NCI-H187 treated with DMSO at 0.1 percent for 48 hours (cell line): Measurements from ENCODE around the gene MMP24OS.

Experiments
- DNase-seq: peaks from one replicate; lab custom pipeline; 2025; lab: John Stamatoyannopoulos, UW

The MMP24OS gene

DNA sequence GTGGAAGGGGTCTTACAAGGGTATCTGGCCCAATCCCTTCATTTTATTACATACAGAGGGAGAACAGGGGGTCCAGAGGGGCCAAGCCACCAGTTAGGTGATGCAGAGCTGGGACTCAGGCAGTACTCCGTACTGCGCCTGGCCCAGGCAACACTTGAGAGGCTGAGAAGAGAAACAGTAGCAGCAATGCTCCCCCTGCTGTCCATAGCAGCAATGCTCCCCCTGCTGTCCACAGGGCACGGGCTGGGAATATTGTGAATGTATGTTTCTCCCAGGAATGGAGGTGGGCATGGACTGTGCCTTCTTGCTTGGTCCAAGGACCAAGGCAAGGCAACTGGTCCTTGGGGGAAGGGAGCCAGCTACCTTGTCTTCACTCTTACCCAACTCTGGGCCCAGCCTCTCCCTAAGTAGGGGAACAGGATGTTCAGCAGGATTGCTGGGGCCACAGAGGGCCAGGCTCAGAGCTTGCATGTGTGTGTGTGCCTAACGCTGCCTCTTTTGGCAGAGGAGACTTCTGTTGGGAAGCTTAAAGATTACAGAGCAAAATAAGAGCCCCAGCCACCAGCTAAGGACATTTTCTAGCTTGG lies 29.1 kb upstream of the MMP24OS start:
- DNase-seq, result no peak

DNA sequence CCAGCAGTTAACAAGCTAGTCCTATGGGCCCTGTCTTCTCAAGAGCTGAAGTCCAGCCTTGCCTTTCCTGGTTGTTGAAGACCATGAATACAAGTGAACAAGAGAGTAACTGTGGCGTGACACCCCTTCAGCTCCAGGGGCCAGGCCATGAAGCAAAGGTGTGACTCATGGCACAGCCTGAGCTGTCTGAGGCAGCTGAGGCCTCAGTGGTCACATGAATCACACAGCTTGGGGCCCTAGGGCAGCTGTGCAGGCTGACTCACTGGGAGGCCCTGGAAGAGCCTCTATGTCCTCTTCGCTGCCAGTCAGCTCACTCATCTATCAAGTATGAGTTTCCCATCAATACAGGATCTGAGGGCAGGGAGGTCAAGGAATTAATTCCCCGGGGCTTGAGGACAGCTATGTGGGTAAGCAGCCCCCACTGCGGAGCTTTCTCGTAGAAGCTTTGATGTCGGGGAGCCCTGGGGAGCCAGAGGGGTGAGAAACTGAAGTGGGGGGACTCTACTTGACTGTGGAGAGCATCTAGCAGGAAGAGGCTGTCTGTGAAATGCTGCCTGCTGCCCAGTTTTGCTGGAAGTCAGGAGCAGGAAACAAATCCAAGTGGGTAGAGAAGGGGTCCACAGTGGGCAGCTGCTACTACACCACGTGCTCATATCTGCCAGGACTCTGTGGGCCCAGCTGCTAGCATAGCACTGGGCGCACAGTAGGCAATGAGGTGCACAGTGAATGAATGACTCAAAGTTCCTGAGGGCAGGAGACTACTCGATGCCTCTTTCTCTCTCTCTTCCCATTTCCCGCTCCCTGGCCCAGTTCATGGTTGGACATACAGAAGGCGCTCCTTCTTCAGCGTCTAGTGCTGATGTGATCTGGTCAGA lies 28.0 kb upstream of the MMP24OS start:
- no peak for DNase-seq

DNA sequence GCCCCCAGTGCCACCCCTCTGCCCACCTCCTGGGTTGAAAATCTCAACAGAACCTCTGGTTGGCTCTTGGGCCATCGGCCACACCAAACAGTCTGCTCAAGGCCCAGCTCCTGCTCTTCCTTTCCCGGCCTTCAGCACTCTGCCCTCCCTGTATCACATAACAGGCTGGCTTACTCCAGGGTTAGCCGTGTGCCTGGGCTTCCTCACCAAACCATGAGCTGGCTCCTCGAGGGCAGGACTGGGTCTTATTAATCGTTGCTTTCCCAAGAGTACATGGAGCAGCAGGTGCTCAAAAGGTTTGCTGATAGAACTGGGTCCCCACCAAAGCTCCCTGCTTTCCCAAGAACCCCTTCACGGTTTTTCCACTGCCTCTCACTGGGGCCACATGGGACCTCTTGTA lies 27.0 kb upstream of the MMP24OS start:
- no peak for DNase-seq

DNA sequence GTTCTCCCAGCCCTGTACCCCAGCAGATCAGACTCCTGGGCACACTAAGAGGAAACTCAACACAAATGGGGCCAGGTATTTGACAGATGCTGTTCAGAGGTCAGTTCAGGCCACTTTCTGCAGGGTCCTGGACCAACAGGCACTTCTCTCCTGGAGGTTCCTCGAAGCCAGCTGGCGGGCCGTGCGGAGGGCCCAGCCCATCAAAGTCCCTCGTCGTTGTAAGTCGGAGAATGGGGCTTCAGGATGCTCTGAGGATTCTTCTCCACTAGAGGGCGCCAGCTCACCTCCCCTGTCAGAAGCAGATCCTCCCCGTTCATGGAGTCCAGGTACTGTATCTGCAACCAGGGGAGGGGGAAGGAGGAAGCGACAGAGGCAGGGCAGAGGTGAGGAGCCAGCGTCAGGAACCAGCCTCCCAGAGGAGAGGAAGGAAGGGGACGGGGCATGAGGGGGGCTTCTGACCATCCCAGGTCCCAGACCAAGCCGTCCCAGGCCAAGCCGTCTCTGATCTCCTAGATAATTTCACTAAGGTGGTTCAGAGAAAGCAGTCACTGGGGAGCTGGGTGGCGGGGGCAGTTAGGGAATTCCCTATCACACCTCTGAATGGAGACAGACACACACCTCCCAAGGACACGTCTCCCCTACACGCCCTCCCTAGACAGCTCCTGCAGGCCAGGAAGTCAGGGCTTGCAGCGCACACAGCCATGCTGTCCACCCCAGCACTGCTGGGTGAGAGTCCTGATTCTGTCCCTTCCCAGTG lies 26.0 kb upstream of the MMP24OS start:
- peak; percentile 62 for DNase-seq

DNA sequence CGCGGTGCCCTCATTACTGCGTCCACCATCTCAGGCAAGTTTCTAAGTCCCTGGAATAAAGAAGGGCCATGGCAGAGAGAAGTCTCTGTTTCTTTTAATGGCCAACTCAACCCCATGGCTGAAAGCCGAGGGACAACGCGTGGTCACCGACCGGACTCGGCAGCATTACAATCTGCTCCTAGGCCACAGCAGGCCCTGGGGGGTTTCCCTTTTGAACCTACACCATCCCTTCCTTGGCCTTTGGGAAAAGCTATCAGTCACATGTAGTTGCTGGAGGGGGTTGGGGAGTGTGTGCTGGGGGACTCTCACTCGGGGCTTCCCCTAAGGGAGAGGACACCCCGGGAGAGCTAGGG lies 25.4 kb upstream of the MMP24OS start:
- DNase-seq, result no peak

DNA sequence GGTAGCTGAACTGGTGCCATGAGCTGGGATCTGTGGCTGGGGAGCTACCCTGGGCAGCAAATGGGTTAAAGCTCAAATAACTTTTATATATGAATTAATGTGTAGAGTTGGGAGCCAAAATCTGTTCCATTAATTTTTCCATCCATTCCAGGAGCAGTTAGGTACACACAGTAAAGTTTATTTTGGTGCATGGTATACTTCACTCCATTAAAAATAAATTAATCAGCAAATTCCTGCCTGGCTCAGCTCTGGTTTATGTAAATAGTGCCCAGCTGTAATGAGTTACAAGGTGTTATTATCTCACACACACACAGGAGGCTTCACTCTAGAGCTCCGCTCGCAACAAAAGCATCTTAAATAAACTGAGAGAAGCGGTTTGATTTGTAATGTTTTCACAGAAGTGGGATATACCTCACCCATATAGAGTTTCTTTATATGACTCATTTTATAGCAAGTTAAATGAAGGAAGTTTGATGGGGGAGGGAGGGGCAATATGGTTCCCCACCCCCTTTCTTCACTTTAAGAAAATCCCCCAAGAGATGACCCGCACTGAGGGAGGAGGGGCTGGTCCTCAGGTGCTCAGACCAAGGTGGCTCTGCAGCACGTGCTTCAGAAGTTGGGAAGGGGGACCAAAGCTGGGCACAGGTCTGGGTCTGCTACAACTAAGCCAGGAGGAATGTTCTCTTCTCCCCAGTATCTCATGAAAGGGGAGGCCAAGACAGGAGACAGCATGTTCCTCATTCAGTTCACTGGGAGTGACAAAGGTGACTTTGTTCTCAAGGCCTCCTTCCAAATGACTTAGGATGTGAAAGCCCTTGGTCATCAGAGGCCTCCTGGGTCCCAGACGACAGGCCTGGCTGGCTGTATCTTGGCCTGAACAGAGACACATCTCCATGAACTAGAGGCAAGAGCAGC lies 24.8 kb upstream of the MMP24OS start:
- DNase-seq, result no peak

DNA sequence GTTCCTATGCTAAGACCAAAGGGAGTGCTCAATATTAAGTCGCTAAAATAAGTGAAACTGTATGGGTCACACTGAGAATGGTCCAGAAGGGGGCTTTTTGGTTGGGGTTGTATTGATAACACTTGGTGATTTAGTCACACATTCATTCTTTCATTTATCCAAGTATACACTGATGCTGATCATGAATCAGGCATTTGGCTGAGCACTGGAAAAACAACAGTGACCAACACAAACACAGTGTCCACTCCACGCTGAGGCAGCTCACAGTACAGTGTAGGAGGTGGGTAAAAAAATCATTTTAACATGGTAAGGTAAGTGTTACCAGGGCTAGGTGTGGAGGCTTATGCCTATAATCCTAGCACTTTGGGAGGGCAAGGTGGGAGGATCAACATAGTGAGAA lies 23.5 kb upstream of the MMP24OS start:
- DNase-seq, result no peak

DNA sequence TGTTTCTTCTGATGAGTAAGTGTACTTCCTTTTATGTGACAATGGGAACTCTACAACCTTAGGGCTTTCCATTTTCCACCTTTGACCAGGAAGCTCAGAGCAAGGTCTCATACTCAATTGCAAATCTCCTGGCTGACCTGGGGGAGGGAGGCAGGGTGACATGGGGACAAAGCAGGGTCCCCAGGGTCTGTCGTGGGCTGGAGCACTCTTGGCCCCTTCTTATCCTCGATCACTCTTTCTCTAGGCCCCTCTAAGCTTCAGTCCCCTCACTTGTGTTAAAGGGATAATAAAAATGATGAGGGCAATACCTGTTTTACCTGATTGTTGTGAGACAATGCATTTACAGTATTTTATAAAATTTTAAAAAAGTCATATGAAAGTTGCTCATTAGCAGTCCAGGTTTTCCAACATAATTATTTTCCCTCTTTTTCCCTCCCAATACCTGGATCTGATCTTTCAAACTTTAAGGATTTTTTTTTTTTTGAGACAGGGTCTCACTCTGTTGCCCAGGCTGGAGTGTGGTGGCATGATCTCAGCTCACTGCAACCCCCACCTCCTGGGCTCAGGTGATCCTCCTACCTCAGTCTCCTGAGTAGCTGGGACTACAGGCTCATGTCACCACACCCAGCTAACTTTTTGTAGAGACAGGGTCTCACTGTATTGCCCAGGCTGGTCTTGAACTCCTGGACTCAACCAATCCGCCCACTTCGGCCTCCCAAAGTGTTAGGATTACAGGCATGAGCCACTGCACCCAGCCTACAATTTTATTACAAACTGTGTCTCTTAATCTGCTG lies 22.7 kb upstream of the MMP24OS start:
- no peak for DNase-seq

DNA sequence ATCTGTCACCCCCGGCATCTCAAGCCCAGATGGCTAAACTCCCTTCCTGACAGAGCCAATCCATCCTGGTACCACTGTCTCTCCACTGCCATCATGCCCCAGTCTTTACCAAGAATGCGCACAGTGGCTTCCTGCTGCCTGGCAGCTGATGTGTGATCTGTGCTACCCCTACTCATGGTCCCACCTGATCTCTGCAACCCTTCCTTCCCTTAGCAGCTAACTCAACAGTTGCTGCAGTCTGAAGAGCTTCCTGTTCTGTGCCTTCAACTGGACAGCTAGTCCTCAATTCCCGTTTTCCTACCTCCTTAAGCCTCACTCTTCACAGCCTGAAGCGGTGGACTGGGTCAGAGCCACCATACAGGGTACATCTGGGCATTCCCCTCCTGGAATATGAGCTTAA lies 21.9 kb upstream of the MMP24OS start:
- no peak for DNase-seq

DNA sequence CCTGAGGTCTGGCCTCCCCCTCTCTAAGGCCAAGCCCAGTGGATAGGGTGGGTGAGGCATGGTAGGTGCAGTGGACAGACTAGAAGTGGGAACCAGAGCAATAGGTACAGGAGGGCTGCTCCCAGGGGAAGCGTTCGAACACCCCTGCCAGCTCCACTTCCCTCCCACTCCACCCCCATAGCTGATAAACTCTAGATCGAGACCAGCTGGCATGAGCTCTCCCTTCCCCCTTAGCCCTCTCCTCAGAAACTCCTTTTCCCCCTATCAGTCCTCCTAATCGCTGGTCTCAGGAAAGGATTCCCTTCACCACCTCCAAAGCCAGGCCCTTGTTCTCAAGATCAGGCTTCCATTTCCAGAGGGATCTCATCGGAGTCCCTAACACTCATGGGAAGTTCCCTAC lies 20.3 kb upstream of the MMP24OS start:
- no peak for DNase-seq

DNA sequence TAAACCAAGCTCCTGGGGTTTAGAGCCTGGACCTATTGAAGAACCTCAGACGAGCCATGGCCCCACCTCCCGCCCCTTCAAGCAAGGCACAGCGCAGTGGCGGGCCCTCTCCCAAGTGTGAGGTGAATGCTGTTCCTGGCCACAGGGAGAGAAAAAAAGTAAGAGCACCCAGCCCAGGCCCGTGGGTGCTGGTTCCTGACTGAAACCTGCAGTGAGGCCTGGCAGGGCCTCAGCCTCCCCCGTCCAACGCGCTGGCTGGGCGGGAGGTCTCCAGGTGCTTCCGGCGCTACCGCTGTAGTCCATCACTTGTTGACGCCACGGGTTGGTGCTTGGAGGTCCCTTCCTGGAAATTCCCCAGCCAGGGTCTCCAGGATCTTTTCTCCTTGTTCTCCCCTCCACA lies 19.8 kb upstream of the MMP24OS start:
- DNase-seq, result no peak

DNA sequence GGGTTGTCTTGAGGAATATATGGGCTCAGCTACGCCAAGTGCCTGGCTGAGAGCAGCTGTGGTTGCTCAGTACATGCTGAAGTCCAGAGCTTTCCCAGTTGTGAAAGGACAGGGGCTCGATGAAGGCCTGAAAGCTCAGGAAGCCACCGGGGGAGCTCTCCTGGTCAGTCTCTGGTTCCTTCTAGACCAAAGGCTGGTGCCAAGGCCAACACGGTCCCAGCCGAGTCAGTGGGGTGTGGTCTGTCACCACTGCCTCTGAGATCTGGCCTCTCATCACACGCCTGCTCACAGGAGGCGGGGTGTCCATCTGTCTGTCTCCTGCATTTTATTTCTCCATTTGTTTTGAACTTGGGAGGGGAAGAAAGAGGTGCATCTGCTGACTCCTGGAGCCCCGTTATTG lies 19.2 kb upstream of the MMP24OS start:
- no peak for DNase-seq

DNA sequence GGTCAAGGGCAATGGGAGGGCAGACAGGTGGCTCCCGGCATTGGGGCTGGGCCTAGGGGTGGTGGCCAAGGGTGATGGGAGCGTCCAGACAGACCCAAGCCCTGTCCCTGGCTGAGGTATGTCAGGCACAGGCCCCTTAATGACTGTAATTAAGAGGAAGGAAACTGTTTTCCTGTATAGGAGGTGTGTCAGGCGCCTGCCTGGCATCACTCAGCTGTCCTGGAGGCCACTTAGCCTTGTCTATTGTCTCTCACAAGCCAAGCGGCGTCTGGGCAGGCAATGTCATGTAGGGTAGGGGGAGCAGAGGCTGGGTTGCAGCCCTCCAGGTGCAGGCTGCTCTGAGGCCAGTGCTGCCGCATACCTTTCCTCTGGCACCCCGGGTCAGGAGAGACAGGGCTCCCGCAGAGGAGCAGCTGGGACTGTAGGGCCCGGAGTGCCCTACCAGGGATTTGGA lies 18.2 kb upstream of the MMP24OS start:
- DNase-seq, result no peak

DNA sequence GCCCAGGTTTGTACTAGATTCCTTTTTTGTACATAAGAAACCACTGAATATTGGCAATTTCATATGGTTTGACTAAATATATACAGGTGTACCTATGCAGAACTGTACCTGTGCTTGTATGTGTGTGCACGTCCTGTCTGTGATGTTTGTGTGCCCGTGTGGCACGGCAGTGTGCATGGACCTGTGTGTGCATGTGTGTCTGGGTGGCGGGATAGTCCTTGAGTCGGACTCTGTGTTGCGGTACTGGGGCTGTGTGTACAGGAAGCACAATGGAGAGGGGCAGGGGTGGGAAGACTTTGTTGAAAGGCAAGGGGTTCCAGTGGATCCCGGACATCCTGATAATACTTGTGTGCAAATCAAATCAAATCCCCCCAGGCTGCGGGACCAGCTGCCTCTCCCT lies 17.8 kb upstream of the MMP24OS start:
- DNase-seq, result no peak

DNA sequence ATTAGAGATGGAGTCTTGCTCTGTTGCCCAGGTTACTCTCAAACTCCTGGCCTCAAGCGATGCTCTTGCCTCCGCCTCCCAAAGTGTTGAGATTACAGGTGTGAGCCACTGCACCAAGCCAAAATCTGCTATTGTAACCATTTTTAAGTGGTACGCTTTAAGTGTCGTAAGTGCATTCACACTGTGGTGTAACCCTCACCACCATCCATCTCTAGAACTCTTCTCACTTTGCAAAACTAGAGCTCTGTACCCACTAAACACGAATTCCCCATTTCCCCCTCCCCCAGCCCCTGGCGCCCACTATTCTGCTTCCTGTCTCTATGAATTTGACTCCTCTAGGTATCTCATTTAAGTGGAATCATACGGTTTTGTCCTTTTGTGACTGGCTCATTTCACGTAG lies 17.1 kb upstream of the MMP24OS start:
- no peak for DNase-seq

DNA sequence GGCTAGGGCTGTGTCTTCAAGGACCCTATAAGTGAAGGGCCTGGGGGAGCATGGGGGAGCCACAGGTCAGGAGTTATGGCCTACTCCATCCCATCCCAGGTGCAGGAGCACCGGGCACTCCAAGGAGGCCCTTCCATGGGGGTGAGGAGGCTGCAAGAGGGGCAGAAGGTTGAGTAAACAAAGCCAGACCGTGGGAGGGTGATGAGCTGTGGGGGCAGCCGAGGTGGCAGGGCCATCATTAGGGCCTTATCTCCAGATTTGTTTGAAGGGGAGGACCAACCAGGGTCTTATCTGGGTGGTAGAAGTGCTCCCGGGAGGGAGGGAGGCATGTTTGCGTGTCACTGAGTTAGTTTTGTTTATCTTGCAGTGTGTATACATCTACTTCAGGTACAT lies 16.4 kb upstream of the MMP24OS start:
- DNase-seq, result no peak

DNA sequence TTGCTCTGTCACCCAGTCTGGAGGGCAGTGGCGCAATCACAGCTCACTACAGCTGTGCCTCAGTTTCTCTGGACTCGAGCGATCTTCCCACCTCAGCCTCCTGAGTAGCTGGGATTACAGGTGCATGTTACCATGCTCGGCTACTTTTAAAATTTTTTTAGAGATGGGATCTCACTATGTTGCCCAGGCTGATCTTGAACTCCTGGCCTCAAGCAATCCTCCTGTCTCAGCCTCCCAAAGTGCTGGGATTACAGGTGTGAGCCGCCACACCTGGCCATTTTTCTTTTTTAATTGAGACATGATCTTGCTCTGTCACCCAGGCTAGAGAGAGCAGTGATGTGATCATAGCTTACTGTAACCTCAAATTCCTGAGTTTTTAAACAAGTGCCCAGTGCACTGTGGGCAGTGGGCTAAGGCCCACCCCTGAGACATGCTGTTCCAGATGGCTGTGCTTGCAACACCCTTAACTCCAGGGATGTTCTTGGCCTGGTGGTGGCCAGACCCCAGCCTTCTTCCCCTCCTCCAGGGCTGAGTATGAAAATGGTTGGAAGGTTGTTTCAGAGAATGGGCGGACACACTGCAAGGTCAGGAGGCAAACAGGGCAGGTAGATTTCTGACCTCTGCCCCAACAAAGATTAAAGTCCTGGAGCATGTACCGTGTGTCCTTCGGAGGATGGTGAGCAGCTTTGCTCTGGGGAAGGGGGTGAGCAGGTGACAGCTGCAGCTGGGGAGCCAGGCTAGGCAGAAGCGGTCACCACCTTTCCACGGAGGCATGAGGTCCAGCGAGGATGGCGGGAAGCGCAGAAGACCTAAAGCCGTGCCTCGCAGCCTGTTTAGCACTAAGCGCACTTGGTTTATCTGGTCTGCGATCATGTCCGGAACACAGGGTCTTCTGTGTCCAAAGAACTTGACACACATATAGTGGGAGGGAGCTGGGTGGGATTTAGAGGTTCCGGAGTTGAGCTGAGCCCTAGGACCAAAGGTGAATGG lies 15.7 kb upstream of the MMP24OS start:
- DNase-seq, result no peak

DNA sequence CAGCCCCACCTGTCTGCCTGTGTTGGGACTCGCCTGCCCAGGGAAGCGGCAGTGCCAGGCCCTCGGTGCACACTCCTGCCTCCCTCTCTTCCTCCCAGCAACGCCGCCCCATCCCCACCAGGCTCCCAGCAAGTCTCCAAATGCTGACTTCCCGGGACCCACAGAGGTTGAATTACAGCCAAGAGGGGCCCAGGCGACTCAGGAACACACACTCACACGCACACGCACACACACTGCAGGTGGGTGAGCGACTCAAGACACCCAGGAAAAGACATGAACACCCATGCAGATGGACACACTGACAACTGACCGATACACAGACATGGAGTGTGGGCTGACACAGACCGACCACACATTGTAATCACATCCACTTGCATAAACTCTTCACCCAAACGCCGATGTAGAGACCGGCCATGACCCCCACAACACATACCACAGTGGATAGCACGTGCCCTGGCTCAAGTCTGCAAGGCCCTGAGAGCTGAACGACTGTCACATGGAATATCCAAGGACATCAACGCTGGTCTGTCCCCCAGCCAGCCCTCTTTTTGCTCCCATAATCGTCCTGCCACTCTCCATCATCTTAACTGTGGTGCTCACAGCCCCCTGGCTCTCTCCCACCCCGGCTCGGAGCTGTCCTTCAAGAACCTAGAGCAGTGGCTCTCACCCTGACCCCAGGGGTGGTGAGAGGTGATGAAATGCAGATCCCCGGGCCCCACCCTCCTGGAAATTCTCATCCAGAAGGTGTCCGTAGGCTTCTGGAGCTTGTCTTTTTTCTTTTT lies 14.8 kb upstream of the MMP24OS start:
- no peak for DNase-seq
